8988T (cell line): ENCODE data around the gene IQUB.
"Not testable (repeated sequence)": the region's sequence is repeated elsewhere in the genome, so short reads cannot be mapped to it uniquely, and the experiment has no call there.

Experiments
- DNase-seq: peaks from one replicate; pipeline ENCODE4 v3.0.0; 2011

Gene IQUB

DNA sequence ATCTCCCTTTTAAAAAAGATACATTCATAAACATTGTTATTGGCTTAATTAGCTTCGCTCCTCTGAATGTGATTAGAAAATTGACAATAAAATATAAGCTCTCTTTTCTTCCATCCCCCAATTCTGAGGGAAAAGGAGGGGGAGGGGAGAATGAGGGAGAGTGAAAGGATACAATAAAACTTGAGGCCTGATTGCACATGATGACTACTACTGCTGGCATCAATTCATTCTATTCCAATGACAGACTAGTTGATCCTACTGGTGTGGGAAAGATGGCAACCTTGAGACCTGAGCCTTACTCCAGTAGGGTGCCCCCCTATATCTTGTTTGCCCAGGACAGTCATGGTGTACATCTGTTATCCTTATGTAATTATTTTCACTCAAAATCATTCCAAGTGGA is 4.5 kb upstream of the IQUB start:
- no peak for DNase-seq

DNA sequence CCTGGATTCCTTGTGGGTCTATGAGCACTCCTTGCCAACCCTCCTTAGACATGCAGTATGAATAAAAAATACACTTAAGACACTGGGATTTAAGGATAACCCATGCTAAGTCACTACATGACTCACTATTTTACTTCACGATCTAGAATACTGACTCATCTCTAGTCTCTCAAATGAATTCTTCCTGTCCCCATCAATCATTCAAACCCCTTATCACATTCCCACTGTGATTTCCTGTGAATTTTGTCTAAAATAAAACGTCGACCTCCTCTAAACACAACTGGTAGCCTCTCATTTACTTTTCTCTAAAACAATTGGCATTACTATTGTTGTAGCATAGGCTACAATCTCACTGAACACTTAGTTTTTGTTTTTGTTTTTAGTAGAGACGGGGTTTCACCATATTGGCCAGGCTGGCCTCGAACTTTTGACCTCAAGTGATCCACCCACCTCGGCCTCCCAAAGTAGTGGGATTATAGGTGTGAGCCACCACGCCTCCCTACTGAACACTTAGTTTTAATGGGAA is 3.9 kb upstream of the IQUB start:
- DNase-seq = no peak

- no peak for DNase-seq
Measured at GRCh38 chr7:123537026-123537642, 2.7 kb upstream of the IQUB start.

DNA sequence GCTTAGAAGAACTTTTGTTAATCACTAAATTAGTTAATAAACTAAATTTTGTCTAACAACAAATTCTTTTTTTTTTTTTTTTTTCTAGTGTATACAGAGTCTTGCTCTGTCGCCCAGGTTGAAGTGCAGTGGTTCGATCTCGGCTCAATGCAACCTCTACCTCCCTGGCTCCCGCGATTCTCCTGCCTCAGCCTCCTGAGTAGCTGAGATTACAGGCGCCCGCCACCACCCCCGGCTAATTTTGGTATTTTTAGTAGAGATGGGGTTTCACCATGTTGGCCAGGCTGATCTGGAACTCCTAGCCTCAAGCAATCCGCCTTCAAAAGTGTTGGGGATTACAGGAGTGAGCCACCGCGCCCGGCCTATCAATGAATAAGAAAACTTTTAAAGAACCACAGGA is 1.1 kb upstream of the IQUB start:
- DNase-seq = no peak

DNA sequence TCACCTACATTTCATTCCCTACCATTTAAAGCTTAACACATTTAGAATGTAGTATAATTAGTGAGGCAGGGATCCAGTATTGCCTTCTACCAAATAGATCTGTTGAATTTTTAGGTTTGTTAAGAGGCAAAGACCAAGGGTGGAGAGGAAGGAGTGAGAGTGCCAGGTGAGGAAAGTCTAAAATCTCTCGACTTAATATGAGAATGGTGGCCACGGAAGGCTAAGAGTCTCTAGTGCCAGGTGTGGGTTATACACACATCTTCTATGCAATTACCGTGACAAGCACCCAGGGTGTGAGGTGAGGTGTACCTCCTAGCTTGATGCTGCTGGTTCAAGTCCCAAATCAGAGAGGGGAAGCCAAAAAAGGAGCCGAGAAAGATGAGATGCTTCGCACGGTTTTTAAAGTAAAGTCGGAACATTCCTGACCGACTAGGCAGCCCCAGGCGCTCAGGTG is 439 bp downstream of the IQUB start:
- DNase-seq = no peak

- no peak for DNase-seq
Measured at GRCh38 chr7:123533553-123533917, 860 bp downstream of the IQUB start.

GRCh38 chr7:123532788-123533552 is 1.4 kb downstream of the IQUB start:
- DNase-seq = not testable (repeated sequence)

DNA sequence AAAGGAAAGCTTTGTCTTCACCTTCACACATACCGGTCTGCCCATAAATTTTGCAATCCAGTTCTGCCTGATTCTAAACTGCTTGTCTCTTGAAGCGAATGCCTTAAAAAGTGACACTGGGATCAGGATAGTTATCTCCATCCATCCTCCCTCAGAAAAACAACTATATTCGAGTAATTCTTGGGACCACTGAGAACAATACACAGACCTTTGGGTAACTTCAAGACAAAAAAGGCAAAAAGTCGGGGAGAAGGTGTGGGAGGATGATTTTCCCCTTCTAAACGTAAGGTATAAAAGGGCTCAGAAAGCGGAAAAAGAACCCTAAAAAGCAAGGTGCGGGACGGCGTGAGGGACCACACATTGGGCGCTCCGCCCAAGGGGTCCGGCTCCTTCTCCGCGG is 2.1 kb downstream of the IQUB start:
- DNase-seq = not testable (repeated sequence)

- not testable (repeated sequence) for DNase-seq
Measured at GRCh38 chr7:123530035-123530591, 4.3 kb downstream of the IQUB start.

DNA sequence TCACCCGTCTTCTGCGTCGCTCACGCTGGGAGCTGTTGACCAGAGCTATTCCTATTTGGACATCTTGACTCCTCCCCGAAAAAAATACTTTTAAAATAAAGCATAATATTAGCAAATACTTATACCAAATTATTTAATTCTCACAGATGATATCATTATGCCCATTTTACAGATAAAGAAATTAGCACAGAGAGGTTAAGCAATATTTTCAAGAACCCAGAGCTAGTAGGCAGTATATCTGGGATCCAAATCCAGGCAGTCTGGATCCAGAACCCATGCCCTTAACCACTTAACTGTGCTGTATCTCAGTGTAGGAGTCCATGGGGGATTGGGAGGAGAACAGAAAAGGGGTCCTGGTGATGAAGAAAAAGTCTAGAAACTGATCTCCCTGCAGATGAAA is 6.1 kb downstream of the IQUB start:
- DNase-seq = no peak

GRCh38 chr7:123527712-123528225 is 6.6 kb downstream of the IQUB start:
- DNase-seq = not testable (repeated sequence)

- DNase-seq = not testable (repeated sequence)
Measured at GRCh38 chr7:123526533-123526932, 7.9 kb downstream of the IQUB start.

DNA sequence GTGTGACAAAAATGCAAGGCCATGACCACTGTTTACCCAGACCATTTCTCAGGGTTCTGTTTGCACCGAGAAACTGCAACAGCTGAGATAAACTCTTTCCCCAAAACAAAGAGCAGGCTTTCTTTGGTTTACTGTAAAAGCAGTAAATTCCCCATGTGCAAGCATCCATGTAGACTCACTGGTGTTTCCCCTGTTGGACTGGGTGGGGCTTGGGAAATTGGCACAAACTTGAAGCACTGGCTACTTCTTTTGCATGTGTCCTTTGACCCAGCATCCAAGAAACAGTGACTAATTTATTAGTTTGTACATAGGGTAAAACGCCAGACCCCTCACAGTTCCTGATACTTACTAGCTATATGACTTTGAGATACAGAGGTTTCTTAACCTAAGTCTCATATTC is 12.3 kb downstream of the IQUB start:
- no peak for DNase-seq

GRCh38 chr7:123505221-123505620 is 29.2 kb downstream of the IQUB start:
- DNase-seq = no peak

DNA sequence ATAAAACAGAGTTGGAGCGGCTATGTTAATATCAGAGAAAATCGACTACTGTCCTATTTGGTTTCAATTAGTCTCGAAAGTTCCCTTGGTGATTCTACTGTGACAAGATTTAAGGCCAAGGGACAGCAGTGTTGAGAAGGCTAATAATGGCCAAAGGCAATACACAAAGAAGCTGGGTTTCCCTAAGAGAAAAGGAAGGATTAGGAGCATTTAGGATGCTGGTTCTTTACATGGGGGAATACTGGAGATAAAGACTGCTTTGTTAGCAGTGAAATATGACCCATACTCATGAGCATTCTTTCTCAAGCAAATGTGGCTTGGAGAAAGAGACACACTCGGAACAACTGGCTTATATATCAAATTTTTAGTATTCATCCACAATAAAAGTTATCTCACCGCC is 32.2 kb downstream of the IQUB start:
- no peak for DNase-seq

DNA sequence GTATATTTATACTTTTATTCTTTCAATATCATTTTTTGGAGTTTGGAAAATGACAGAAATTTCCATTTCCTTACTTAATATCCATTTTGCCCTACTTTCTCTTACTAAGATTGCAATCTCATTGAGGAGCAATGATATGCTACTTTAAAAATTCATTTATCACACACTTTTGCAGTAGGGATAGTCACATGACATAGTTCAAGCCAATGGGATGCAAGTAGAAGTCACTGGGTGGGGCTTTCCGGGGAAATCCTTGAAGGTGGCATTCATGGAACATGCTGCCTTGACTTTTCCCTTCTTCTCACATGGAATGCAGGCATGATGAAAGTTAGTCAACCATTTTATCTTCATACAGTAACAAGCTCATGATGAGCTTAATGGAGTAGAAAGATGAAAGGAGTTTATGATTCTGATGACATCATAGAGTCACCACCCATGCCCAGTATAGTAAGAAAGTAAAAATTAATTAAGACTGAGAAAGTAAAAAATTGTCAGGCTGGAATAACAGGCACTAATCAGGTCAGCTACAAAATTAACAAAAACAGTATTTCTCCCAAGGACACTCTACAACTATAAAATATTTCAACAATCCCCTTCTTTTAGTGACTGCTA is 33.4 kb downstream of the IQUB start:
- no peak for DNase-seq

DNA sequence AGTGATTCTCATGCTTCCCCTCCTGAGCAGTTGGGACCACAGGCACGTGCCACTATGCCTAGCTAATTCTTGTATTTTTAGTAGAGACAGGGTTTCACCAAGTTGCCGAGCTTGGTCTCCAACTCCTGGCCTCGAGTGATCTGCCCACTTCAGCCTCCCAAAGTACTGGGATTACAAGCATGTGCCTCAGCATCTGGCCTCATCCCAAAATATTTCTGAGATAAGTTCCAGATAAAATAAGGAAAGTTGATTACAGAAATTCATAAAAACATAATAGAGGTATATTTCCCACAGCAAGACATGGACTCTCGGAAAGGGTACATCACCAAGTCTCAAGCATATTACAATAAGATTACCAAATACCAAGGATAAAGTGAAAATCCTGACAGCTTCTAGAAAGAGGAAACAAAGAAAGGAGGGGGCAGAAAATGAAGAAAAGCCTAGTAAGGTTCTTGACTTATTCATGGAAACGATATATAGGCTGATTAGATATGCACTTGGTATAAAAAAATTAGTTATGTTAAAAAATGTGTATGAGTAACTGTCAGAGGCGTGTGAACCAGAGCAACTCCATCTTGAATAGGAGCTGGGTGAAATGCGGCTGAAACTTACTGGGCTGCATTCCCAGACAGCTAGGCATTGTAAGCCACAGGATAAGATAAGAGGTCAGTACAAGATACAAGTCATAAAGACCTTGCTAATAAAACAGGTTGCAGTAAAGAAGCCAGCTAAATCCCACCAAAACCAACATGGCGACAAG is 35.0 kb downstream of the IQUB start:
- DNase-seq = no peak

- DNase-seq = no peak
Measured at GRCh38 chr7:123498601-123499000, 35.8 kb downstream of the IQUB start.

GRCh38 chr7:123498031-123498430 is 36.4 kb downstream of the IQUB start:
- DNase-seq = no peak

GRCh38 chr7:123494193-123494796 is 40.1 kb downstream of the IQUB start:
- no peak for DNase-seq

DNA sequence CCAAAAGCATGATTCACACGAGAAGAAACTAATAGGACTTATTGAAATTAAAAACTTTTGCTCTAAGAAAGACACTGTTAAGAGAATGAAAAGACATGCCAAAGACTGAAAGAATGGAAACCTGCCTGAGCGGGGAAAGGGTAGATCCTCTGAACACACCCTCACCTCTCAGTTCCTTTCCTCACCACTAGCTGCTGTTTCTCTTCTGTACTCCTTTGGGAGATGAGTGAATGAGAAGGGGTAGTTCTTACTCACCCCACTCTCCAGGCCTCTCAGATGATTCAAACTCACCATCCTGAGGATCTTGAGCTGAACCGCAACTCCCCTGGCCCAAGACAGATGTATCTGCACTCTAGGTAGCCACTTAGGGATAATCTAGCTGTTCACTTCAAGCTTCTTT is 41.9 kb downstream of the IQUB start:
- no peak for DNase-seq

GRCh38 chr7:123485721-123486120 is 48.7 kb downstream of the IQUB start:
- no peak for DNase-seq
